Measurements from ENCODE around the gene ATP10B. TPM values are rescaled to one million over a fixed set of nuclear protein-coding genes. Genes with fewer than 3 reads are reported as not detected.

Gene ATP10B
- total RNA-seq, 4 donors from 2014 or later = 0.07 to 0.29 TPM; not detected in 2

GRCh38 chr5:160743027-160743426, 109.0 kb downstream of the ATP10B start:
- H3K9me3 ChIP-seq = no peaks in the 10 kb centered on the region
- no peaks in the 10 kb centered on the region for H3K36me3 ChIP-seq
- no peak for DNase-seq
- intact Hi-C loops (cut with DNase I; ENCODE audit: low total_unique reads) = no loop called here
- H3K4me1 ChIP-seq = no peaks in the 10 kb centered on the region
- H3K4me3 ChIP-seq = no peak overlapping the region
- TF ChIP-seq POLR2A (IDR thresholded peaks at IDR 0.05) (no peak), CTCF (IDR thresholded peaks at IDR 0.05) (no peak)
- no peak overlapping the region for H3K27ac ChIP-seq
- no peaks in the 10 kb centered on the region for H3K27me3 ChIP-seq

- H3K27me3 ChIP-seq = no peaks in the 10 kb centered on the region
- no peak overlapping the region for H3K27ac ChIP-seq
- no peaks in the 10 kb centered on the region for H3K9me3 ChIP-seq
- TF ChIP-seq CTCF (IDR thresholded peaks at IDR 0.05) = no peak
- intact Hi-C loops (cut with DNase I; ENCODE audit: low total_unique reads) = no loop called here
- no peaks in the 10 kb centered on the region for H3K4me1 ChIP-seq
- H3K36me3 ChIP-seq = no peaks in the 10 kb centered on the region
- no peak overlapping the region for H3K4me3 ChIP-seq
- no peak for DNase-seq
Measured at GRCh38 chr5:160742446-160742845, 109.6 kb downstream of the ATP10B start.

GRCh38 chr5:160727296-160727997, 124.6 kb downstream of the ATP10B start:
- Histone ChIP-seq H3K27ac (no peak overlapping the region), H3K4me1 (no peaks in the 10 kb centered on the region), H3K4me3 (no peak overlapping the region), H3K36me3 (no peaks in the 10 kb centered on the region), H3K27me3 (no peaks in the 10 kb centered on the region), H3K9me3 (no peaks in the 10 kb centered on the region)
- intact Hi-C loops (cut with DNase I; ENCODE audit: low total_unique reads) = no loop called here
- TF ChIP-seq CTCF (IDR thresholded peaks at IDR 0.05) = no peak
- no peak for TF ChIP-seq POLR2A (IDR thresholded peaks at IDR 0.05)
- DNase-seq = no peak

GRCh38 chr5:160726721-160727120, 125.3 kb downstream of the ATP10B start:
- intact Hi-C loops (cut with DNase I; ENCODE audit: low total_unique reads) = no loop called here
- DNase-seq = no peak
- no peak overlapping the region for H3K27ac ChIP-seq

More at GRCh38 chr5:160726721-160727120, 125.3 kb downstream of the ATP10B start:
- TF ChIP-seq CTCF (IDR thresholded peaks at IDR 0.05) (no peak), POLR2A (IDR thresholded peaks at IDR 0.05) (no peak)
- Histone ChIP-seq H3K4me3 (no peak overlapping the region), H3K4me1 (no peaks in the 10 kb centered on the region), H3K36me3 (no peaks in the 10 kb centered on the region), H3K27me3 (no peaks in the 10 kb centered on the region), H3K9me3 (no peaks in the 10 kb centered on the region)
